HEK293 (cell line): Measurements from ENCODE around the gene ZFAND6.

ENCODE experiments used
- CTCF ChIP-seq: fragments of 450-650 bp; formaldehyde crosslinking; IDR thresholded peaks from 2 replicates; pipeline ENCODE4 v1.5.1; 2016; ENCODE audit warnings: missing biosample characterization, missing genetic modification characterization
- ZBTB1 ChIP-seq: fragments of 450-650 bp; formaldehyde crosslinking; IDR thresholded peaks from 2 replicates; pipeline ENCODE4 v1.5.1; 2016; ENCODE audit warnings: missing biosample characterization, missing genetic modification characterization
- ZNF18 ChIP-seq: fragments of 450-650 bp; formaldehyde crosslinking; IDR thresholded peaks from 2 replicates; pipeline ENCODE4 v1.5.1; 2016; ENCODE audit warnings: missing biosample characterization, missing genetic modification characterization
- ZNF549 ChIP-seq: fragments of 450-650 bp; IDR thresholded peaks from 2 replicates; pipeline ENCODE4 v1.5.1; 2018; ENCODE audit warnings: missing biosample characterization, missing genetic modification characterization, mild to moderate bottlenecking, inconsistent platforms, moderate library complexity
- ZNF785 ChIP-seq: fragments of 450-650 bp; formaldehyde crosslinking; IDR thresholded peaks from 2 replicates; pipeline ENCODE4 v1.5.1; 2016; ENCODE audit warnings: missing biosample characterization, missing genetic modification characterization
- ZNF837 ChIP-seq: fragments of 450-650 bp; formaldehyde crosslinking; IDR thresholded peaks from 2 replicates; pipeline ENCODE4 v1.5.1; 2016; ENCODE audit warnings: missing biosample characterization, missing genetic modification characterization

- TF ChIP-seq ZNF785 (tag by site-specific recombination) (no peak), ZNF837 (tag by site-specific recombination) (no peak), CTCF (no peak), ZNF18 (tag by site-specific recombination) (no peak), ZNF549 (tag by site-specific recombination) (no peak), ZBTB1 (tag by site-specific recombination) (no peak)
These were observed 47.7 kb downstream of the ZFAND6 start for GRCh38 chr15:80107204-80107603.
